Adipocyte (in vitro differentiated cells): ENCODE measurements around the gene GTF3C5.

ENCODE experiments used
- DNase-seq: peaks from one replicate; pipeline ENCODE4 v3.0.0-alpha.2; 2015; ENCODE audit warnings: low read depth
- H3K27me3 ChIP-seq: replicated peaks from 2 replicates; pipeline ENCODE4 v1.7.0; 2013; ENCODE audit warnings: mild to moderate bottlenecking, low read length, moderate library complexity; ENCODE audit not compliant: control insufficient read depth, insufficient read depth
- H3K36me3 ChIP-seq: 2 replicates; pipeline ENCODE4 v1.7.0; 2013; ENCODE audit warnings: low read length, mild to moderate bottlenecking, moderate library complexity; ENCODE audit not compliant: control insufficient read depth, insufficient read depth, severe bottlenecking
- H3K4me1 ChIP-seq: 2 replicates; pipeline ENCODE4 v1.7.0; 2013; ENCODE audit warnings: mild to moderate bottlenecking, low read length, moderate library complexity; ENCODE audit not compliant: control insufficient read depth, insufficient read depth
- H3K4me3 ChIP-seq: 2 replicates; pipeline ENCODE4 v1.7.0; 2013; ENCODE audit warnings: mild to moderate bottlenecking, low read length, moderate library complexity
- H3K9ac ChIP-seq: 2 replicates; pipeline ENCODE4 v1.7.0; 2013; ENCODE audit warnings: mild to moderate bottlenecking, low read length, moderate library complexity
- H3K9me3 ChIP-seq: 2 replicates; pipeline ENCODE4 v1.7.0; 2013; ENCODE audit warnings: mild to moderate bottlenecking, low read length, moderate library complexity; ENCODE audit not compliant: control insufficient read depth

The GTF3C5 gene

GRCh38 chr9:133049043-133049442 lies 18.2 kb downstream of the GTF3C5 start:
- H3K9ac ChIP-seq: no peak overlapping the region
- DNase-seq: no peak
- H3K27me3 ChIP-seq: no peaks in the 10 kb centered on the region
- no peaks in the 10 kb centered on the region for H3K4me1 ChIP-seq
- no peaks in the 10 kb centered on the region for H3K9me3 ChIP-seq
- peaks cover 71% of the 10 kb centered on the region for H3K36me3 ChIP-seq
- H3K4me3 ChIP-seq: no peak overlapping the region

GRCh38 chr9:133050142-133050541 lies 19.3 kb downstream of the GTF3C5 start:
- Histone ChIP-seq H3K36me3 (peaks cover 70% of the 10 kb centered on the region), H3K27me3 (no peaks in the 10 kb centered on the region)
- DNase-seq: no peak

GRCh38 chr9:133050781-133051180 lies 20.0 kb downstream of the GTF3C5 start:
- H3K4me3 ChIP-seq: no peak overlapping the region
- H3K27me3 ChIP-seq: no peaks in the 10 kb centered on the region
- peaks cover 2% of the 10 kb centered on the region for H3K4me1 ChIP-seq
- DNase-seq: no peak
- H3K9ac ChIP-seq: no peak overlapping the region
- peaks cover 72% of the 10 kb centered on the region for H3K36me3 ChIP-seq
- H3K9me3 ChIP-seq: no peaks in the 10 kb centered on the region

More at GRCh38 chr9:133050142-133050541, 19.3 kb downstream of the GTF3C5 start:
- Histone ChIP-seq H3K9ac (no peak overlapping the region), H3K9me3 (no peaks in the 10 kb centered on the region), H3K4me3 (no peak overlapping the region), H3K4me1 (peaks cover 2% of the 10 kb centered on the region)

DNA sequence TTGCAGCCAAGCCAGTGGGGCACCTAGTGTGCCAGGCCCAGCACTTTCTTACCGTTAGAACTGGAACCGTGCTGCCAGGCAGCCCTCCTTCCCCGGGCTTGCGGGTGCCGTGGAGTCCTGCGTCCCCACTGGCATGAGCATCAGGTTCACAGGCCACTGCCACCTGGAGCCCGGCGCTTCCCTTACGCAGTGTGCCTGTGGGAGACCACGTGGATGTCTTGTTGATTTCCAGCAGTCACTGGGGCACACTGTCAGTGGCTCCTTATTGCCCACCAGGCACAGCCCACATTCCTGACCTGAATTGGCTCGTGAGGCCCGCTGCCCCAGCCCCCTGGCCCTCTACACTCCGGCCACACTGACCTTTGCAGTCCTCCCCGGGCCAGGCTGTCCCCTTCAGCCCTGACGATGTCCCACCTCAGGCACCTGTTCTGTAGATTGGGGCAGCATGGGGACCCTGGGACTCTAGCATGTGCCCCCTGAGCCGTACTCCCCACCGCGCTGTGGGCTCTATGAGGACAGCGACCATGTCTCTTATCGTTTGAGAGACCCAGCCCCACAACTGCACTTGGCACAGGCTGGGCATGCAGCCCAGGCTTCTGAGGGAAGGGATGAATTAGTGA lies 20.6 kb downstream of the GTF3C5 start:
- DNase-seq: no peak
- H3K9ac ChIP-seq: no peak overlapping the region
- no peaks in the 10 kb centered on the region for H3K9me3 ChIP-seq
- H3K4me3 ChIP-seq: no peak overlapping the region
- H3K4me1 ChIP-seq: peaks cover 2% of the 10 kb centered on the region
- H3K27me3 ChIP-seq: no peaks in the 10 kb centered on the region
- peaks cover 74% of the 10 kb centered on the region for H3K36me3 ChIP-seq

DNA sequence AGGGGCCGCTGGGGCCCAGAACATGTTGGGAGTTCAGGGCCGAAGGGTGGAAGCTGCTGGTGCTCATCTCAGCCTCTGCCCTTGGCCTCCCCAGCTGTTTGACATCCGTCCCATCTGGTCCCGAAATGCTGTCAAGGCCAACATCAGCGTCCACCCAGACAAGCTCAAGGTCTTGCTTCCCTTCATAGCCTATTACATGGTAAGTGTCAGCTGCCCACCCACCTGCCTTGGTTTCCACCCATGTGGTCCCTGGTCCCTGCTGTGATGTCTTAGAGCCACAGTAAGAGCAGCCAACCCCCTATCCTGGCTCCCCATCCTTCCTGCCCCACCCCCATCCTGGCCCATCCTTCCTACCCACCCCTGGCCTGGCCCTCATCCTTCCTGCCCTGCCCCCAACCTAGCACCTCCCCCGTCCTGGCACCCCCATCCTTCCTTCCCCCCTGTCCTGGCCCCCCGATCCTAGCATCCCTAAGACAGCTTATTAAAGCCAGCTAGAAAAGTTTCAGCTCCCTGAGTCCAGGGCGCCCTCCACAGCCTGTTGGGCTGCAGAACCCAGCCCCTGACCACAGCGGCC lies 21.3 kb downstream of the GTF3C5 start:
- Histone ChIP-seq H3K36me3 (peaks cover 74% of the 10 kb centered on the region), H3K4me1 (peaks cover 2% of the 10 kb centered on the region), H3K4me3 (no peak overlapping the region), H3K9ac (no peak overlapping the region), H3K9me3 (no peaks in the 10 kb centered on the region), H3K27me3 (no peaks in the 10 kb centered on the region)
- DNase-seq: no peak

DNA sequence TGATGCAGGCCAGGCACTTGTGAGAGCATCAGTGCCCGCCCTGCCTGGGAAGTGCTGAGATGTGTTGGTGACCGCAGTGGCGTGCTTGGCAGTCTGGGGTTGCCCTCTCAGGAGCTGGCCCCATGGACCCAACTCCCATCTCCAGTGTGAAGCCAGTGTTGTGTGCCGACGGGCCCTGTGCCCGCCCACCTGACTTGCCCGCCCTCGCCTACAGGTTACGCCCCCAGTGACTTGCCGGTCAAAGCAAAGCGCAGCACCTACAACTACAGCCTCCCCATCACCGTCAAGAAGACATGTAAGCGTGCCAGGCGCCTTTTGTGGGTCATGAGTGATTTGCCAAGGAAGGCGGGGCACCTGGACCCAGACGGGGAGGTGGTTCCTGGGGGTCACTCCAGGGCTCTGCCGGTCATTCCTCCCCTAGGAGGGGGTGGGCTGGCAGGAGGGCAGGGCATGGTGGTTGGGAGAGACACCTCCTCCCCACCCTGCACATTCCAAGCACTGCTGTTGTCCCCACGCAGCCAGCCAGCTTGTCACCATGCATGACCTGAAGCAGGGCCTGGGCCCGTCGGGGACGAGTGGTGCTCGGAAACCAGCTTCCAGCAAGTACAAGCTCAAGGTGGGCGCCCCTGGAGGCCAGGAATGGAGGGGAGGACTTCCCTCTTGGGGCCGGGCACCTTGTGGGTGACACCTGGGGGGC lies 23.5 kb downstream of the GTF3C5 start:
- Histone ChIP-seq H3K4me1 (peaks cover 2% of the 10 kb centered on the region), H3K4me3 (no peak overlapping the region), H3K36me3 (peaks cover 71% of the 10 kb centered on the region), H3K9ac (no peak overlapping the region), H3K27me3 (no peaks in the 10 kb centered on the region), H3K9me3 (no peaks in the 10 kb centered on the region)
- no peak for DNase-seq

- H3K4me1 ChIP-seq: peaks cover 2% of the 10 kb centered on the region
- DNase-seq: peak; percentile 87
- no peak overlapping the region for H3K9ac ChIP-seq
- H3K9me3 ChIP-seq: no peaks in the 10 kb centered on the region
- H3K4me3 ChIP-seq: no peak overlapping the region
- H3K27me3 ChIP-seq: no peaks in the 10 kb centered on the region
- H3K36me3 ChIP-seq: peaks cover 68% of the 10 kb centered on the region
These were observed 24.2 kb downstream of the GTF3C5 start for GRCh38 chr9:133054966-133055365.

- DNase-seq: no peak
- H3K36me3 ChIP-seq: peaks cover 59% of the 10 kb centered on the region
- peaks cover 2% of the 10 kb centered on the region for H3K4me1 ChIP-seq
- no peaks in the 10 kb centered on the region for H3K27me3 ChIP-seq
- H3K9me3 ChIP-seq: no peaks in the 10 kb centered on the region
- no peak overlapping the region for H3K4me3 ChIP-seq
- no peak overlapping the region for H3K9ac ChIP-seq
These were observed 25.1 kb downstream of the GTF3C5 start for GRCh38 chr9:133055788-133056420.

GRCh38 chr9:133056533-133056932 lies 25.7 kb downstream of the GTF3C5 start:
- peaks cover 8% of the 10 kb centered on the region for H3K4me1 ChIP-seq
- H3K9me3 ChIP-seq: no peaks in the 10 kb centered on the region
- H3K9ac ChIP-seq: no peak overlapping the region
- DNase-seq: no peak
- H3K4me3 ChIP-seq: no peak overlapping the region
- no peaks in the 10 kb centered on the region for H3K27me3 ChIP-seq
- peaks cover 53% of the 10 kb centered on the region for H3K36me3 ChIP-seq

DNA sequence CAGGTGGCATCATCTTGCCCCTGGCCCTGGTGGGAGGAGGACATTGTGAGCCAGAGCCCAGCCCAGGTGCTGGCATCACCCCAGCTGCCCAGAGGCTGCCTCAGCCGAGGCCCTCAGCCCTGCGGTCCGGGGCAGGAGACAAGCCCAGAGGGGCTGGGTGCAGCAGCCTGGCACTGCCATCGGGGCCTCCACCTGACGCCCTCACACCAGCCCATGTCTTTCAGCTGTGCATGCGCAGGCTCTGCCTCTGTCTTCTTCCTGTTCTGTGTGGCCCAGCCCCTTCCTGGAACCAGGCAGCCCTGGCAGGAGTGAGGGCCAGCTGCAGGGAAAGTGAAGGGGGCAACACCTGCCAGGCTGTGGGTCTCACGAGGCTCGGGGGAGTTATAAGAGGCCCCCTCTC lies 26.2 kb downstream of the GTF3C5 start:
- no peak for DNase-seq
- H3K27me3 ChIP-seq: no peaks in the 10 kb centered on the region

GRCh38 chr9:133057553-133057952 lies 26.8 kb downstream of the GTF3C5 start:
- Histone ChIP-seq H3K4me3 (no peak overlapping the region), H3K27me3 (no peaks in the 10 kb centered on the region), H3K36me3 (peaks cover 45% of the 10 kb centered on the region), H3K9ac (no peak overlapping the region), H3K4me1 (peaks cover 8% of the 10 kb centered on the region), H3K9me3 (no peaks in the 10 kb centered on the region)
- DNase-seq: no peak

More for the DNA sequence above, 26.2 kb downstream of the GTF3C5 start:
- Histone ChIP-seq H3K4me1 (peaks cover 8% of the 10 kb centered on the region), H3K9me3 (no peaks in the 10 kb centered on the region), H3K36me3 (peaks cover 48% of the 10 kb centered on the region), H3K9ac (no peak overlapping the region), H3K4me3 (no peak overlapping the region)
